Activated naive CD8-positive, alpha-beta T cell treated with anti-CD3 and anti-CD28 coated beads, Interleukin-2, amount 50 U/mL, for 24 hours (primary cell): ENCODE data around the gene SHROOM2.
"Not testable (repeated sequence)": the region's sequence is repeated elsewhere in the genome, so short reads cannot be mapped to it uniquely, and the experiment has no call there.

Source experiments
- ATAC-seq: fragments of 150-1000 bp; cut with Tn5 transposase; one replicate; pipeline ENCODE4 v1.10.0; 2021
- DNase-seq: peaks from one replicate; pipeline ENCODE4 v3.0.0; 2021
- H3K27ac Mint-ChIP-seq: one replicate; pipeline ENCODE4 v1.8.0; 2021; ENCODE audit warnings: mild to moderate bottlenecking, mixed read lengths
- H3K27me3 Mint-ChIP-seq: one replicate; pipeline ENCODE4 v1.8.0; 2021; ENCODE audit warnings: mixed read lengths
- H3K36me3 Mint-ChIP-seq: one replicate; pipeline ENCODE4 v1.8.0; 2021; ENCODE audit warnings: low read depth, mixed read lengths
- H3K4me1 Mint-ChIP-seq: one replicate; pipeline ENCODE4 v1.8.0; 2021; ENCODE audit warnings: mixed read lengths
- H3K4me3 Mint-ChIP-seq: one replicate; pipeline ENCODE4 v1.8.0; 2021; ENCODE audit warnings: mild to moderate bottlenecking, moderate library complexity, mixed read lengths
- H3K9me3 Mint-ChIP-seq: one replicate; pipeline ENCODE4 v1.8.0; 2021; ENCODE audit warnings: mixed read lengths

SHROOM2 gene

GRCh38 chrX:9832811-9833210, 46.6 kb downstream of the SHROOM2 start:
- Mint-ChIP-seq H3K4me1 (peaks cover 4% of the 10 kb centered on the region), H3K9me3 (no peaks in the 10 kb centered on the region), H3K27me3 (peaks cover 13% of the 10 kb centered on the region), H3K4me3 (no peak overlapping the region), H3K27ac (no peak overlapping the region), H3K36me3 (no peaks in the 10 kb centered on the region)
- DNase-seq (no peak), ATAC-seq (no peak)

- ATAC-seq (no peak), DNase-seq (no peak)
- Mint-ChIP-seq H3K27me3 (peaks cover 15% of the 10 kb centered on the region), H3K4me1 (peaks cover 2% of the 10 kb centered on the region), H3K4me3 (no peak overlapping the region), H3K36me3 (no peaks in the 10 kb centered on the region), H3K9me3 (no peaks in the 10 kb centered on the region), H3K27ac (no peak overlapping the region)
Observed at GRCh38 chrX:9835585-9836210, 49.5 kb downstream of the SHROOM2 start.

GRCh38 chrX:9842541-9842940, 56.3 kb downstream of the SHROOM2 start:
- H3K27me3 Mint-ChIP-seq, result peaks cover 24% of the 10 kb centered on the region
- H3K4me3 Mint-ChIP-seq, result no peak overlapping the region

GRCh38 chrX:9844936-9845577, 58.8 kb downstream of the SHROOM2 start:
- Mint-ChIP-seq H3K4me3 (no peak overlapping the region), H3K4me1 (peaks cover 2% of the 10 kb centered on the region), H3K27me3 (peaks cover 22% of the 10 kb centered on the region), H3K27ac (no peak overlapping the region), H3K9me3 (no peaks in the 10 kb centered on the region), H3K36me3 (no peaks in the 10 kb centered on the region)
- ATAC-seq, result no peak
- no peak for DNase-seq

More at GRCh38 chrX:9842541-9842940, 56.3 kb downstream of the SHROOM2 start:
- Mint-ChIP-seq H3K9me3 (no peaks in the 10 kb centered on the region), H3K4me1 (peaks cover 2% of the 10 kb centered on the region), H3K36me3 (no peaks in the 10 kb centered on the region), H3K27ac (no peak overlapping the region)
- DNase-seq (peak; percentile 2), ATAC-seq (peak; percentile 15)

GRCh38 chrX:9845578-9845952, 59.3 kb downstream of the SHROOM2 start:
- no peaks in the 10 kb centered on the region for H3K9me3 Mint-ChIP-seq
- H3K27ac Mint-ChIP-seq, result no peak overlapping the region
- no peak overlapping the region for H3K4me3 Mint-ChIP-seq
- no peak for DNase-seq
- H3K27me3 Mint-ChIP-seq, result peaks cover 22% of the 10 kb centered on the region
- no peaks in the 10 kb centered on the region for H3K36me3 Mint-ChIP-seq
- no peak for ATAC-seq
- H3K4me1 Mint-ChIP-seq, result peaks cover 2% of the 10 kb centered on the region

GRCh38 chrX:9846631-9847030, 60.4 kb downstream of the SHROOM2 start:
- Mint-ChIP-seq H3K9me3 (no peaks in the 10 kb centered on the region), H3K4me1 (peaks cover 2% of the 10 kb centered on the region), H3K27ac (no peak overlapping the region), H3K4me3 (no peak overlapping the region), H3K36me3 (no peaks in the 10 kb centered on the region), H3K27me3 (peaks cover 20% of the 10 kb centered on the region)
- no peak for ATAC-seq
- DNase-seq, result no peak

GRCh38 chrX:9847071-9847470, 60.8 kb downstream of the SHROOM2 start:
- DNase-seq, result no peak
- ATAC-seq, result no peak

GRCh38 chrX:9848718-9849479, 62.7 kb downstream of the SHROOM2 start:
- H3K4me3 Mint-ChIP-seq, result no peak overlapping the region
- no peaks in the 10 kb centered on the region for H3K9me3 Mint-ChIP-seq
- peaks cover 19% of the 10 kb centered on the region for H3K27me3 Mint-ChIP-seq
- no peak overlapping the region for H3K27ac Mint-ChIP-seq
- no peak for DNase-seq
- no peaks in the 10 kb centered on the region for H3K36me3 Mint-ChIP-seq
- no peak for ATAC-seq
- no peaks in the 10 kb centered on the region for H3K4me1 Mint-ChIP-seq

More at GRCh38 chrX:9847071-9847470, 60.8 kb downstream of the SHROOM2 start:
- Mint-ChIP-seq H3K9me3 (no peaks in the 10 kb centered on the region), H3K27ac (no peak overlapping the region), H3K36me3 (no peaks in the 10 kb centered on the region), H3K4me3 (no peak overlapping the region), H3K27me3 (peaks cover 20% of the 10 kb centered on the region), H3K4me1 (peaks cover 2% of the 10 kb centered on the region)

GRCh38 chrX:9851890-9852289, 65.7 kb downstream of the SHROOM2 start:
- Mint-ChIP-seq H3K27ac (no peak overlapping the region), H3K9me3 (no peaks in the 10 kb centered on the region), H3K36me3 (no peaks in the 10 kb centered on the region), H3K27me3 (peaks cover 12% of the 10 kb centered on the region), H3K4me1 (no peaks in the 10 kb centered on the region), H3K4me3 (no peak overlapping the region)
- ATAC-seq, result no peak
- DNase-seq, result no peak

GRCh38 chrX:9853307-9853706, 67.1 kb downstream of the SHROOM2 start:
- H3K9me3 Mint-ChIP-seq, result no peaks in the 10 kb centered on the region
- H3K27me3 Mint-ChIP-seq, result peaks cover 11% of the 10 kb centered on the region
- no peak overlapping the region for H3K27ac Mint-ChIP-seq
- no peak overlapping the region for H3K4me3 Mint-ChIP-seq
- no peaks in the 10 kb centered on the region for H3K36me3 Mint-ChIP-seq
- no peaks in the 10 kb centered on the region for H3K4me1 Mint-ChIP-seq
- ATAC-seq (no peak), DNase-seq (no peak)

GRCh38 chrX:9855561-9856283, 69.5 kb downstream of the SHROOM2 start:
- Mint-ChIP-seq H3K4me3 (no peak overlapping the region), H3K27me3 (peaks cover 16% of the 10 kb centered on the region), H3K36me3 (no peaks in the 10 kb centered on the region), H3K4me1 (no peaks in the 10 kb centered on the region), H3K27ac (no peak overlapping the region), H3K9me3 (no peaks in the 10 kb centered on the region)
- no peak for DNase-seq
- no peak for ATAC-seq

GRCh38 chrX:9856588-9856987, 70.4 kb downstream of the SHROOM2 start:
- H3K4me1 Mint-ChIP-seq, result no peaks in the 10 kb centered on the region
- DNase-seq (no peak), ATAC-seq (no peak)
- peaks cover 16% of the 10 kb centered on the region for H3K27me3 Mint-ChIP-seq
- H3K27ac Mint-ChIP-seq, result no peak overlapping the region
- no peak overlapping the region for H3K4me3 Mint-ChIP-seq
- no peaks in the 10 kb centered on the region for H3K36me3 Mint-ChIP-seq
- no peaks in the 10 kb centered on the region for H3K9me3 Mint-ChIP-seq

- ATAC-seq, result no peak
Observed at GRCh38 chrX:9857575-9858474, 71.6 kb downstream of the SHROOM2 start.

GRCh38 chrX:9858684-9859083, 72.5 kb downstream of the SHROOM2 start:
- not testable (repeated sequence) for H3K4me1 Mint-ChIP-seq

More at GRCh38 chrX:9857575-9858474, 71.6 kb downstream of the SHROOM2 start:
- no peak overlapping the region for H3K27ac Mint-ChIP-seq
- H3K27me3 Mint-ChIP-seq, result peaks cover 13% of the 10 kb centered on the region
- no peaks in the 10 kb centered on the region for H3K36me3 Mint-ChIP-seq
- no peak overlapping the region for H3K4me3 Mint-ChIP-seq
- no peaks in the 10 kb centered on the region for H3K9me3 Mint-ChIP-seq
- DNase-seq, result no peak
- H3K4me1 Mint-ChIP-seq, result no peaks in the 10 kb centered on the region

More at GRCh38 chrX:9858684-9859083, 72.5 kb downstream of the SHROOM2 start:
- H3K27me3 Mint-ChIP-seq, result peaks cover 18% of the 10 kb centered on the region
- not testable (repeated sequence) for H3K27ac Mint-ChIP-seq, H3K4me3 Mint-ChIP-seq, DNase-seq, H3K36me3 Mint-ChIP-seq, H3K9me3 Mint-ChIP-seq, ATAC-seq
